GM19455 (cell line): Measurements from ENCODE around the gene CBY1.
A peak's percentile ranks its signal among the peaks of the same experiment; 100 is the strongest.
"Not testable (repeated sequence)": the region's sequence is repeated elsewhere in the genome, so short reads cannot be mapped to it uniquely, and the experiment has no call there.

Experiments used
- ATAC-seq: cut with Tn5 transposase; IDR thresholded peaks from one replicate; pipeline ENCODE4 v1.9.1; 2021; ENCODE audit not compliant: unreplicated experiment

Gene CBY1

GRCh38 chr22:38656256-38657044, at the start of gene CBY1, which contains the start of gene FAM227A:
CBY1 (plus strand) TSS chr22:38656638; CDS start chr22:38668055, 11,417 bp downstream.
FAM227A (minus strand) TSS chr22:38656392; CDS start chr22:38650168, 6,224 bp downstream.
- ATAC-seq, result peak; percentile 82

GRCh38 chr22:38607680-38608079, 48.8 kb upstream of the CBY1 start:
- no peak for ATAC-seq

GRCh38 chr22:38608992-38609750, 47.3 kb upstream of the CBY1 start:
- no peak for ATAC-seq

GRCh38 chr22:38610234-38610633, 46.2 kb upstream of the CBY1 start:
- no peak for ATAC-seq

GRCh38 chr22:38611559-38611958, 44.9 kb upstream of the CBY1 start:
- ATAC-seq, result no peak

GRCh38 chr22:38612217-38613006, 44.0 kb upstream of the CBY1 start:
- ATAC-seq, result no peak

GRCh38 chr22:38613588-38613987, 42.9 kb upstream of the CBY1 start:
- ATAC-seq, result no peak

GRCh38 chr22:38614332-38615063, 41.9 kb upstream of the CBY1 start:
- ATAC-seq, result no peak

- ATAC-seq, result not testable (repeated sequence)
These were observed 41.4 kb upstream of the CBY1 start for GRCh38 chr22:38615064-38615405.

- no peak for ATAC-seq
These were observed 38.2 kb upstream of the CBY1 start for GRCh38 chr22:38618258-38618657.

- ATAC-seq, result no peak
These were observed 37.8 kb upstream of the CBY1 start for GRCh38 chr22:38618682-38619081.

GRCh38 chr22:38623351-38623750, 33.1 kb upstream of the CBY1 start:
- no peak for ATAC-seq

- ATAC-seq, result no peak
These were observed 28.0 kb upstream of the CBY1 start for GRCh38 chr22:38628444-38628843.

- no peak for ATAC-seq
These were observed 27.3 kb upstream of the CBY1 start for GRCh38 chr22:38629108-38629507.

GRCh38 chr22:38631724-38632123, 24.7 kb upstream of the CBY1 start:
- no peak for ATAC-seq

- no peak for ATAC-seq
These were observed 23.9 kb upstream of the CBY1 start for GRCh38 chr22:38632528-38632927.

- ATAC-seq, result no peak
These were observed 18.2 kb upstream of the CBY1 start for GRCh38 chr22:38638216-38638615.

- ATAC-seq, result no peak
These were observed 17.7 kb upstream of the CBY1 start for GRCh38 chr22:38638728-38639127.

- no peak for ATAC-seq
These were observed 14.9 kb upstream of the CBY1 start for GRCh38 chr22:38641476-38642040.

- not testable (repeated sequence) for ATAC-seq
These were observed 12.2 kb upstream of the CBY1 start for GRCh38 chr22:38644245-38644644.
